Ovary (tissue), 9 donors: Measurements from ENCODE around the gene TPX2. TPM values are rescaled to one million over a fixed set of nuclear protein-coding genes. Genes with fewer than 3 reads are reported as not detected.

Experiments
- DNase-seq, 5 donors: peaks; one replicate each; pipeline ENCODE4 v3.0.0-alpha.2; 2019 to 2020
- H3K27ac ChIP-seq, 2 donors: fragments of 200-600 bp; one replicate each; pipeline versions ENCODE4 v1.5.1 to v1.8.0; 2019 to 2022
- H3K27me3 ChIP-seq: fragments of 200-600 bp; one replicate; pipeline ENCODE4 v1.8.0; 2022
- H3K36me3 ChIP-seq: fragments of 200-600 bp; sonication (generic); one replicate; pipeline ENCODE4 v1.5.1; 2019
- H3K4me1 ChIP-seq: one replicate; pipeline ENCODE4 v1.8.1; 2013; ENCODE audit warnings: mild to moderate bottlenecking, moderate library complexity; ENCODE audit not compliant: insufficient read depth
- H3K4me3 ChIP-seq: fragments of 200-600 bp; sonication (generic); one replicate; pipeline ENCODE4 v1.5.1; 2017
- H3K9me3 ChIP-seq, 2 donors: fragments of 200-600 bp in 1 of 2; sonication (generic) in 1 of 2; one replicate each; pipeline versions ENCODE4 v1.5.1 to v1.8.1; 2013 to 2019; ENCODE audit warnings: mild to moderate bottlenecking in 1 of 2, moderate library complexity in 1 of 2
- CTCF ChIP-seq, 3 donors: fragments of 450-650 bp in 2 of 3; fragments of 200-600 bp in 1 of 3; IDR thresholded peaks; one replicate each; pipeline versions ENCODE4 v1.5.1 to v1.8.0; 2016 to 2022; ENCODE audit warnings: antibody characterized with exemption in 3 of 3, mild to moderate bottlenecking in 1 of 3
- EP300 ChIP-seq: sonication (generic); formaldehyde crosslinking; IDR thresholded peaks from one replicate; pipeline ENCODE4 v1.6.1; 2017; ENCODE audit warnings: antibody characterized with exemption
- POLR2A ChIP-seq: fragments of 450-650 bp; IDR thresholded peaks from one replicate; pipeline ENCODE4 v1.6.1; 2017; ENCODE audit warnings: antibody characterized with exemption, mild to moderate bottlenecking, moderate library complexity
- WGBS, 3 donors: extraction: QIAGEN DNeasy Blood & Tissue Kit in 1 of 3; methylation state at CpG; one replicate each; pipeline versions ENCODE4 v1.1.5 to v1.1.7; 2013 to 2017; 5-methylcytosine and 5-hydroxymethylcytosine counted together
- intact Hi-C, 4 donors: fragments of 100-400 bp; cut with DNase I; formaldehyde crosslinking; loops; one replicate each; pipeline versions ENCODE4 v1.11.0 to v1.15.1; 2022 to 2023
- polyA plus RNA-seq, 2 donors: library from polyadenylated mRNA; stranded (reverse); fragments of 200-250 nt in 1 of 2; fragments of 350-450 nt in 1 of 2; fragmentation: Illumina TruSeq in 1 of 2; extraction: RNeasy Lipid Tissue Mini Kit (QIAGEN cat#74804) in 1 of 2; gene quantifications; one replicate each; pipeline ENCODE4 v1.2.3, GENCODE V29; 2013 to 2014
- total RNA-seq, 7 donors: library from RNA; depleted of rRNA in 2 of 7; stranded (reverse); fragments of >200 nt in 2 of 7; fragmentation: NEBNext Ultra II Directional in 3 of 7; extraction: Animal tissue kit (Norgen Biotek cat#: 25700) in 3 of 7; gene quantifications; one replicate each; pipeline versions ENCODE4 v1.1.0 to v1.2.4, GENCODE V29; 2016 to 2023
- donor health status: DM: no; HTN: no; CAD: no; lungs with moderate emphysema.
- donor health status: DM: no; HTN: no; CAD: no.
- donor health status: Bipolar disorder and iron deficiency.
- donor health status: DM: yes; HTN: yes; CAD: no.
- donor health status: DM: no; HTN: no; CAD: no.
- donor health status: DM: yes; HTN: yes; CAD: no.

Gene TPX2
- total and polyA plus RNA-seq, 9 donors = 0.10 to 5.2 (median 0.91) TPM

GRCh38 chr20:31784354-31785044, 45.4 kb downstream of the TPX2 start:
- H3K4me1 ChIP-seq = no peaks in the 10 kb centered on the region
- no peaks in the 10 kb centered on the region for H3K36me3 ChIP-seq
- H3K4me3 ChIP-seq = no peak overlapping the region
- 94% methylated on average over 7 of the region's 7 CpGs for WGBS, 3 donors
- no peaks in the 10 kb centered on the region for H3K27me3 ChIP-seq
- H3K9me3 ChIP-seq = no peaks in the 10 kb centered on the region
- no peak for DNase-seq
- no peak for TF ChIP-seq POLR2A
- TF ChIP-seq EP300 = no peak
- no peak for TF ChIP-seq CTCF (IDR thresholded peaks at IDR 0.05)
- intact Hi-C loops = no loop called here
- no peak overlapping the region for H3K27ac ChIP-seq

GRCh38 chr20:31785089-31785488, 46.0 kb downstream of the TPX2 start:
- Histone ChIP-seq H3K9me3 (no peaks in the 10 kb centered on the region), H3K4me1 (no peaks in the 10 kb centered on the region), H3K36me3 (no peaks in the 10 kb centered on the region), H3K4me3 (no peak overlapping the region), H3K27ac (no peak overlapping the region), H3K27me3 (no peaks in the 10 kb centered on the region)
- no peak for TF ChIP-seq POLR2A
- TF ChIP-seq CTCF (IDR thresholded peaks at IDR 0.05) = no peak
- TF ChIP-seq EP300 = no peak
- no peak for DNase-seq
- 76 to 86% (median 79%) methylated on average over 3 of the region's 3 CpGs for WGBS, 3 donors
- intact Hi-C loops = no loop called here

- no peaks in the 10 kb centered on the region for H3K36me3 ChIP-seq
- H3K9me3 ChIP-seq = no peaks in the 10 kb centered on the region
- no peak overlapping the region for H3K27ac ChIP-seq
- no peaks in the 10 kb centered on the region for H3K27me3 ChIP-seq
- intact Hi-C loops = no loop called here
- DNase-seq = no peak
- no peak overlapping the region for H3K4me3 ChIP-seq
- no peak for TF ChIP-seq EP300
- no peak for TF ChIP-seq CTCF (IDR thresholded peaks at IDR 0.05)
- TF ChIP-seq POLR2A = no peak
- no peaks in the 10 kb centered on the region for H3K4me1 ChIP-seq
- 62 to 79% (median 75%) methylated on average over 3 of the region's 3 CpGs for WGBS, 3 donors
Observed at GRCh38 chr20:31788578-31788977, 49.5 kb downstream of the TPX2 start.

- WGBS, 3 donors = 72 to 87% (median 82%) methylated on average over 3 of the region's 3 CpGs
Observed at GRCh38 chr20:31790401-31790800, 51.3 kb downstream of the TPX2 start.

More at GRCh38 chr20:31790401-31790800, 51.3 kb downstream of the TPX2 start:
- no peak for DNase-seq
- Histone ChIP-seq H3K9me3 (no peaks in the 10 kb centered on the region), H3K27ac (no peak overlapping the region), H3K36me3 (no peaks in the 10 kb centered on the region), H3K4me3 (no peak overlapping the region), H3K4me1 (no peaks in the 10 kb centered on the region), H3K27me3 (no peaks in the 10 kb centered on the region)
- intact Hi-C loops = no loop called here
- TF ChIP-seq EP300 (no peak), CTCF (IDR thresholded peaks at IDR 0.05) (no peak), POLR2A (no peak)
